ENCODE results near the gene SLC4A5.

- TF ChIP-seq ZNF24 (tag by site-specific recombination; IDR thresholded peaks at IDR 0.05) (no peak), ZSCAN5A (tag by site-specific recombination; IDR thresholded peaks at IDR 0.05) (no peak), PRDM1 (tag by site-specific recombination; IDR thresholded peaks at IDR 0.05) (no peak), CTCF (tag by site-specific recombination; IDR thresholded peaks at IDR 0.05) (no peak), TCF7L2 (IDR thresholded peaks at IDR 0.05; ENCODE audit: borderline replicate concordance, low read depth, low read length) (no peak), ZNF548 (tag by site-specific recombination; IDR thresholded peaks at IDR 0.05) (no peak), ZNF214 (tag by site-specific recombination; IDR thresholded peaks at IDR 0.05; ENCODE audit: borderline replicate concordance) (no peak)
These were observed 40.8 kb upstream of the SLC4A5 start for GRCh38 chr2:74384051-74384450.

Measured in HEK293 (cell line).